ENCODE results near the gene GATAD2A. TPM values are rescaled to one million over a fixed set of nuclear protein-coding genes. Genes with fewer than 3 reads are reported as not detected.

Gene GATAD2A
- total and polyA plus RNA-seq, 4 donors, result 7.1 to 23.7 (median 18.2) TPM

GRCh38 chr19:19443902-19444680, 38.6 kb downstream of the GATAD2A start:
- Histone ChIP-seq H3K27ac (ENCODE audit: low read depth in 1 of 2, low read length in 2 of 2) (no peak overlapping the region), H3K4me3 (ENCODE audit: low read depth in 1 of 3, low read length in 3 of 3) (no peak overlapping the region), H3K9ac (ENCODE audit: low read depth in 1 of 2, low read length in 2 of 2) (no peak overlapping the region), H3K9me3 (ENCODE audit: control insufficient read depth in 4 of 4, low read length in 3 of 4) (no peaks in the 10 kb centered on the region), H3K36me3 (ENCODE audit: control insufficient read depth in 4 of 4, insufficient read depth in 3 of 4, low read depth in 1 of 4, low read length in 3 of 4) (no peaks in the 10 kb centered on the region), H3K27me3 (ENCODE audit: control insufficient read depth in 4 of 4, insufficient read depth in 4 of 4, low read length in 3 of 4) (no peaks in the 10 kb centered on the region), H3K4me1 (ENCODE audit: control insufficient read depth in 4 of 4, insufficient read depth in 4 of 4, low read length in 3 of 4) (peaks cover 3 to 16% (median 9%) of the 10 kb centered on the region in 4 donors)
- DNase-seq (ENCODE audit: low spot score), result no peak
- no peak for TF ChIP-seq YY1 (IDR thresholded peaks at IDR 0.05)
- no peak for TF ChIP-seq RXRA (IDR thresholded peaks at IDR 0.05)
- TF ChIP-seq REST (IDR thresholded peaks at IDR 0.05), result no peak
- no peak for TF ChIP-seq ZBTB33 (IDR thresholded peaks at IDR 0.05)
- TF ChIP-seq FOXA1 (IDR thresholded peaks at IDR 0.05), result no peak
- no peak for TF ChIP-seq JUND (IDR thresholded peaks at IDR 0.05)
- TF ChIP-seq HNF4A (conservative IDR thresholded peaks at IDR 0.05), result no peak
- no peak for TF ChIP-seq FOXA2 (IDR thresholded peaks at IDR 0.05)
- TF ChIP-seq ATF3 (IDR thresholded peaks at IDR 0.05), result no peak
- TF ChIP-seq RAD21 (IDR thresholded peaks at IDR 0.05), result no peak
- no peak for TF ChIP-seq NR2F2 (IDR thresholded peaks at IDR 0.05)
- 85% methylated on average over 11 of the region's 11 CpGs for WGBS

GRCh38 chr19:19444681-19445155, 39.2 kb downstream of the GATAD2A start:
- no peak overlapping the region for H3K9ac ChIP-seq (ENCODE audit: low read depth in 1 of 2, low read length in 2 of 2)
- no peak for DNase-seq (ENCODE audit: low spot score)
- WGBS, result 76% methylated on average over 4 of the region's 4 CpGs

More at GRCh38 chr19:19444681-19445155, 39.2 kb downstream of the GATAD2A start:
- Histone ChIP-seq H3K27ac (ENCODE audit: low read depth in 1 of 2, low read length in 2 of 2) (peak overlapping the region in 1 of 2 donors; percentile 21), H3K27me3 (ENCODE audit: control insufficient read depth in 4 of 4, insufficient read depth in 4 of 4, low read length in 3 of 4) (no peaks in the 10 kb centered on the region), H3K4me1 (ENCODE audit: control insufficient read depth in 4 of 4, insufficient read depth in 4 of 4, low read length in 3 of 4) (peaks cover 3 to 16% (median 9%) of the 10 kb centered on the region in 4 donors), H3K36me3 (ENCODE audit: control insufficient read depth in 4 of 4, insufficient read depth in 3 of 4, low read depth in 1 of 4, low read length in 3 of 4) (no peaks in the 10 kb centered on the region), H3K4me3 (ENCODE audit: low read depth in 1 of 3, low read length in 3 of 3) (no peak overlapping the region), H3K9me3 (ENCODE audit: control insufficient read depth in 4 of 4, low read length in 3 of 4) (no peaks in the 10 kb centered on the region)
- TF ChIP-seq ATF3 (IDR thresholded peaks at IDR 0.05) (no peak), HNF4G (IDR thresholded peaks at IDR 0.05) (no peak), RXRA (IDR thresholded peaks at IDR 0.05) (no peak), JUND (IDR thresholded peaks at IDR 0.05) (no peak)
